Vagina (tissue), 2 donors: ENCODE measurements around the gene MRPS15. TPM values are rescaled to one million over a fixed set of nuclear protein-coding genes. Genes with fewer than 3 reads are reported as not detected.
A peak's percentile ranks its signal among the peaks of the same experiment; 100 is the strongest.

Experiments
- DNase-seq, 2 donors: peaks; one replicate each; pipeline ENCODE4 v3.0.0-alpha.2; 2017; ENCODE audit errors: extremely low spot score in 2 of 2
- H3K27ac ChIP-seq: fragments of 200-600 bp; sonication (generic); one replicate; pipeline ENCODE4 v1.5.1; 2019
- H3K27me3 ChIP-seq: fragments of 200-600 bp; sonication (generic); one replicate; pipeline ENCODE4 v1.5.1; 2019
- H3K36me3 ChIP-seq, 2 donors: fragments of 200-600 bp; sonication (generic); one replicate each; pipeline ENCODE4 v1.5.1; 2017 to 2019
- H3K4me1 ChIP-seq: fragments of 200-600 bp; sonication (generic); one replicate; pipeline ENCODE4 v1.5.1; 2019
- H3K4me3 ChIP-seq, 2 donors: fragments of 200-600 bp; sonication (generic); 1 replicate in 1 of 2; 2 replicates in 1 of 2; pipeline ENCODE4 v1.5.1; 2016 to 2019
- H3K9me3 ChIP-seq: fragments of 200-600 bp; sonication (generic); one replicate; pipeline ENCODE4 v1.5.1; 2019
- CTCF ChIP-seq, 3 experiments: fragments of 450-650 bp in 2 of 3; fragments of 200-600 bp in 1 of 3; sonication (generic) in 1 of 3; IDR thresholded peaks; one replicate each; pipeline ENCODE4 v1.5.1; 2017 to 2019; ENCODE audit warnings: antibody characterized with exemption in 3 of 3, mild to moderate bottlenecking in 2 of 3, moderate library complexity in 2 of 3
- POLR2A ChIP-seq, 2 donors: fragments of 450-650 bp; IDR thresholded peaks; one replicate each; pipeline ENCODE4 v1.6.1; 2017; ENCODE audit warnings: antibody characterized with exemption in 2 of 2, mild to moderate bottlenecking in 2 of 2, moderate library complexity in 2 of 2
- POLR2AphosphoS5 ChIP-seq, 2 donors: sonication (generic); formaldehyde crosslinking; IDR thresholded peaks; one replicate each; pipeline ENCODE4 v1.9.0; 2017; ENCODE audit warnings: antibody characterized with exemption in 2 of 2, mild to moderate bottlenecking in 2 of 2, low read depth in 1 of 2; ENCODE audit not compliant: insufficient read depth in 1 of 2
- intact Hi-C: fragments of 100-400 bp; cut with DNase I; formaldehyde crosslinking; loops from one replicate; pipeline ENCODE4 v1.15.1; 2023
- total RNA-seq: library from RNA; depleted of rRNA; stranded (reverse); fragments of >200 nt; gene quantifications from one replicate; pipeline ENCODE4 v1.2.3, GENCODE V29; 2016

The MRPS15 gene
- total RNA-seq, 1 donor from 2014 or later = 54.0 TPM

GRCh38 chr1:36436821-36437220, 27.4 kb downstream of the MRPS15 start:
- Histone ChIP-seq H3K4me1 (no peaks in the 10 kb centered on the region), H3K27ac (no peak overlapping the region), H3K9me3 (no peaks in the 10 kb centered on the region), H3K36me3 (peaks cover 0 to 6% of the 10 kb centered on the region in 2 donors), H3K4me3 (no peak overlapping the region), H3K27me3 (no peaks in the 10 kb centered on the region)
- intact Hi-C loops = no loop called here
- TF ChIP-seq POLR2A (IDR thresholded peaks at IDR 0.05) (no peak), CTCF (IDR thresholded peaks at IDR 0.05) (no peak), POLR2AphosphoS5 (IDR thresholded peaks at IDR 0.05; ENCODE audit: insufficient read depth in 1 of 2, low read depth in 1 of 2) (peak in 1 of 2 donors; percentile 60)
- DNase-seq = no peak

GRCh38 chr1:36433102-36433501, 31.1 kb downstream of the MRPS15 start:
- H3K9me3 ChIP-seq = no peaks in the 10 kb centered on the region
- no peaks in the 10 kb centered on the region for H3K4me1 ChIP-seq
- no peak overlapping the region for H3K27ac ChIP-seq
- H3K27me3 ChIP-seq = no peaks in the 10 kb centered on the region
- peaks cover 0 to 9% of the 10 kb centered on the region in 2 donors for H3K36me3 ChIP-seq
- intact Hi-C loops = no loop called here
- no peak for DNase-seq
- TF ChIP-seq CTCF (IDR thresholded peaks at IDR 0.05) = no peak
- TF ChIP-seq POLR2AphosphoS5 (IDR thresholded peaks at IDR 0.05; ENCODE audit: insufficient read depth in 1 of 2, low read depth in 1 of 2) = no peak
- TF ChIP-seq POLR2A (IDR thresholded peaks at IDR 0.05) = no peak
- H3K4me3 ChIP-seq = no peak overlapping the region

- intact Hi-C loops = no loop called here
- Histone ChIP-seq H3K27ac (no peak overlapping the region), H3K4me3 (no peak overlapping the region), H3K9me3 (no peaks in the 10 kb centered on the region), H3K36me3 (peaks cover 0 to 9% of the 10 kb centered on the region in 2 donors), H3K27me3 (no peaks in the 10 kb centered on the region), H3K4me1 (no peaks in the 10 kb centered on the region)
- no peak for TF ChIP-seq POLR2A (IDR thresholded peaks at IDR 0.05)
- peak in 1 of 2 donors; percentile 15 for TF ChIP-seq POLR2AphosphoS5 (IDR thresholded peaks at IDR 0.05; ENCODE audit: insufficient read depth in 1 of 2, low read depth in 1 of 2)
- no peak for TF ChIP-seq CTCF (IDR thresholded peaks at IDR 0.05)
- no peak for DNase-seq
Observed at GRCh38 chr1:36432616-36433015, 31.6 kb downstream of the MRPS15 start.

GRCh38 chr1:36425791-36426190, 38.4 kb downstream of the MRPS15 start:
- no peak overlapping the region for H3K27ac ChIP-seq
- DNase-seq = no peak
- intact Hi-C loops = no loop called here
- no peaks in the 10 kb centered on the region for H3K27me3 ChIP-seq
- H3K4me3 ChIP-seq = no peak overlapping the region
- no peaks in the 10 kb centered on the region for H3K9me3 ChIP-seq
- no peaks in the 10 kb centered on the region for H3K4me1 ChIP-seq
- H3K36me3 ChIP-seq = peaks cover 0 to 7% of the 10 kb centered on the region in 2 donors
- TF ChIP-seq CTCF (IDR thresholded peaks at IDR 0.05) (no peak), POLR2A (IDR thresholded peaks at IDR 0.05) (no peak), POLR2AphosphoS5 (IDR thresholded peaks at IDR 0.05; ENCODE audit: insufficient read depth in 1 of 2, low read depth in 1 of 2) (no peak)

- no peak overlapping the region for H3K4me3 ChIP-seq
- peaks cover 0 to 7% of the 10 kb centered on the region in 2 donors for H3K36me3 ChIP-seq
- intact Hi-C loops = loop anchor here (5.0 kb wide), 2 partner anchors 79 to 319 kb away; no protein-coding TSS in a partner anchor
- H3K27ac ChIP-seq = no peak overlapping the region
- peaks cover 6% of the 10 kb centered on the region for H3K4me1 ChIP-seq
- H3K27me3 ChIP-seq = no peaks in the 10 kb centered on the region
- H3K9me3 ChIP-seq = no peaks in the 10 kb centered on the region
- TF ChIP-seq CTCF (IDR thresholded peaks at IDR 0.05) (no peak), POLR2AphosphoS5 (IDR thresholded peaks at IDR 0.05; ENCODE audit: insufficient read depth in 1 of 2, low read depth in 1 of 2) (no peak), POLR2A (IDR thresholded peaks at IDR 0.05) (no peak)
- DNase-seq = no peak
Observed at GRCh38 chr1:36421649-36422048, 42.5 kb downstream of the MRPS15 start.
